B cell (primary cell): ENCODE data around the gene EXOC6B. TPM values are rescaled to one million over a fixed set of nuclear protein-coding genes. Genes with fewer than 3 reads are reported as not detected.

Experiments
- ATAC-seq: fragments of 200-7000 bp; cut with Tn5 transposase; one replicate; pipeline ENCODE4 v1.10.0; 2021; ENCODE audit warnings: low read depth, mild to moderate bottlenecking, moderate number of reproducible peaks, moderate library complexity
- CTCF ChIA-PET: fragments of 350-600 bp; sonication (Branson Sonifier 250); formaldehyde crosslinking; loops from one replicate; lab custom pipeline; 2021; ENCODE audit warnings: antibody characterized with exemption, inconsistent platforms; lab: Charles Lee
- POLR2A ChIA-PET: fragments of 350-600 bp; sonication (Branson Sonifier 250); formaldehyde crosslinking; loops from one replicate; lab custom pipeline; 2021; ENCODE audit warnings: antibody characterized with exemption; lab: Charles Lee
- DNase-seq: peaks from one replicate; pipeline ENCODE4 v3.0.0; 2013
- H2AFZ ChIP-seq: 2 replicates; pipeline ENCODE4 v1.6.1; 2012; ENCODE audit warnings: mild to moderate bottlenecking, low read depth, low read length; ENCODE audit not compliant: insufficient read depth, poor library complexity, severe bottlenecking
- H3K27ac ChIP-seq, 2 donors: 1 replicate in 1 of 2; 2 replicates in 1 of 2; pipeline ENCODE4 v1.5.1; 2012 to 2013; ENCODE audit warnings: low read length in 2 of 2, mild to moderate bottlenecking in 2 of 2, moderate library complexity in 1 of 2
- H3K27me3 ChIP-seq, 4 experiments: fragments of 200-600 bp in 1 of 4; sonication (generic) in 1 of 4; replicated peaks in 1 of 4; 1 replicate in 2 of 4; 2 replicates in 2 of 4; pipeline versions ENCODE4 v1.6.1 to v1.7.0; 2013 to 2016; ENCODE audit warnings: low read length in 3 of 4, mild to moderate bottlenecking in 2 of 4, mixed read lengths in 1 of 4, moderate library complexity in 1 of 4; ENCODE audit not compliant: insufficient read depth in 4 of 4, control insufficient read depth in 3 of 4; ENCODE audit errors: control extremely low read depth in 1 of 4
- H3K36me3 ChIP-seq, 2 experiments: replicated peaks in 1 of 2; 1 replicate in 1 of 2; 2 replicates in 1 of 2; pipeline versions ENCODE4 v1.6.1 to v1.7.1; 2013; ENCODE audit warnings: low read length in 1 of 2; ENCODE audit not compliant: insufficient read depth in 2 of 2, control insufficient read depth in 1 of 2; ENCODE audit errors: control extremely low read depth in 1 of 2, extremely low read depth in 1 of 2
- H3K4me1 ChIP-seq, 2 donors: fragments of 200-600 bp in 1 of 2; sonication (generic) in 1 of 2; 1 replicate in 1 of 2; 2 replicates in 1 of 2; pipeline versions ENCODE4 v1.5.1 to v1.6.1; 2013 to 2017; ENCODE audit warnings: low read length in 2 of 2; ENCODE audit not compliant: control insufficient read depth in 2 of 2, insufficient read depth in 2 of 2
- H3K4me2 ChIP-seq: replicated peaks from 2 replicates; pipeline ENCODE3; 2012; ENCODE audit warnings: mild to moderate bottlenecking, low read depth, low read length; ENCODE audit not compliant: poor library complexity, severe bottlenecking
- H3K4me3 ChIP-seq, 5 experiments: fragments of 200-600 bp in 1 of 5; sonication (generic) in 1 of 5; 1 replicate in 3 of 5; 2 replicates in 2 of 5; pipeline versions ENCODE4 v1.5.1 to v1.7.0; 2011 to 2016; ENCODE audit warnings: low read length in 4 of 5, mild to moderate bottlenecking in 4 of 5, low read depth in 2 of 5, control low read depth in 1 of 5, moderate library complexity in 1 of 5; ENCODE audit not compliant: insufficient read depth in 1 of 5; ENCODE audit errors: control extremely low read depth in 1 of 5, extremely low read depth in 1 of 5
- H3K79me2 ChIP-seq: fragments of 200-600 bp; sonication (generic); one replicate; pipeline ENCODE4 v1.6.0; 2016; ENCODE audit warnings: low read length; ENCODE audit not compliant: control insufficient read depth, insufficient read depth
- H3K9ac ChIP-seq: fragments of 200-600 bp; sonication (generic); 2 replicates; pipeline ENCODE4 v1.6.1; 2017; ENCODE audit warnings: mild to moderate bottlenecking, low read length, moderate library complexity
- H3K9me3 ChIP-seq, 3 donors: one replicate each; pipeline versions ENCODE4 v1.6.1 to v1.7.1; 2013; ENCODE audit warnings: low read length in 2 of 3; ENCODE audit not compliant: control insufficient read depth in 2 of 3, insufficient read depth in 1 of 3; ENCODE audit errors: control extremely low read depth in 1 of 3
- H4K20me1 ChIP-seq: 2 replicates; pipeline ENCODE4 v1.6.0; 2012; ENCODE audit warnings: mild to moderate bottlenecking, low read length; ENCODE audit not compliant: insufficient read depth, control insufficient read depth, poor library complexity, severe bottlenecking
- H3K27ac Mint-ChIP-seq: one replicate; pipeline ENCODE4 v1.8.0; 2021; ENCODE audit warnings: mixed read lengths
- H3K27me3 Mint-ChIP-seq: one replicate; pipeline ENCODE4 v1.8.0; 2021; ENCODE audit warnings: mixed read lengths
- H3K4me1 Mint-ChIP-seq: one replicate; pipeline ENCODE4 v1.8.0; 2021; ENCODE audit warnings: mixed read lengths
- H3K4me3 Mint-ChIP-seq: one replicate; pipeline ENCODE4 v1.8.0; 2021; ENCODE audit warnings: mixed read lengths
- H3K9me3 Mint-ChIP-seq: one replicate; pipeline ENCODE4 v1.8.0; 2022; ENCODE audit warnings: mixed read lengths; ENCODE audit not compliant: insufficient read depth
- EZH2 ChIP-seq: IDR thresholded peaks from 2 replicates; pipeline ENCODE4 v1.6.1; 2012; ENCODE audit warnings: borderline replicate concordance, low read depth, mild to moderate bottlenecking, moderate library complexity, low read length; ENCODE audit not compliant: insufficient read depth, poor library complexity, severe bottlenecking
- WGBS: methylation state at CpG from one replicate; pipeline ENCODE4 v1.1.5; 2013; ENCODE audit warnings: missing lambda C conversion rate; ENCODE audit not compliant: insufficient coverage; 5-methylcytosine and 5-hydroxymethylcytosine counted together
- intact Hi-C: fragments of 100-400 bp; cut with micrococcal nuclease; formaldehyde crosslinking; loops from one replicate; pipeline ENCODE4 v1.10.0; 2022
- polyA plus RNA-seq: library from polyadenylated mRNA; depleted of rRNA; stranded (reverse); fragments of >200 nt; gene quantifications from 2 replicates; pipeline ENCODE4 v1.2.3, GENCODE V29; 2012
- total RNA-seq, 2 donors: library from RNA; stranded (reverse); fragments of 120-200 nt in 1 of 2; gene quantifications; 1 replicate in 1 of 2; 2 replicates in 1 of 2; pipeline versions ENCODE4 v1.2.3 to v1.2.4, GENCODE V29; 2013 to 2022
- TF ChIP-seq, protein P1 (sequence below): fragments of 200-600 bp; IDR thresholded peaks from one replicate; pipeline ENCODE4 v1.8.0; 2022; ENCODE audit warnings: antibody characterized with exemption, mild to moderate bottlenecking

The EXOC6B gene
- total and polyA plus RNA-seq, 2 donors (not counting 1 experiment from before 2014, with no cell fraction given) = 4.8 to 22.6 TPM

DNA sequence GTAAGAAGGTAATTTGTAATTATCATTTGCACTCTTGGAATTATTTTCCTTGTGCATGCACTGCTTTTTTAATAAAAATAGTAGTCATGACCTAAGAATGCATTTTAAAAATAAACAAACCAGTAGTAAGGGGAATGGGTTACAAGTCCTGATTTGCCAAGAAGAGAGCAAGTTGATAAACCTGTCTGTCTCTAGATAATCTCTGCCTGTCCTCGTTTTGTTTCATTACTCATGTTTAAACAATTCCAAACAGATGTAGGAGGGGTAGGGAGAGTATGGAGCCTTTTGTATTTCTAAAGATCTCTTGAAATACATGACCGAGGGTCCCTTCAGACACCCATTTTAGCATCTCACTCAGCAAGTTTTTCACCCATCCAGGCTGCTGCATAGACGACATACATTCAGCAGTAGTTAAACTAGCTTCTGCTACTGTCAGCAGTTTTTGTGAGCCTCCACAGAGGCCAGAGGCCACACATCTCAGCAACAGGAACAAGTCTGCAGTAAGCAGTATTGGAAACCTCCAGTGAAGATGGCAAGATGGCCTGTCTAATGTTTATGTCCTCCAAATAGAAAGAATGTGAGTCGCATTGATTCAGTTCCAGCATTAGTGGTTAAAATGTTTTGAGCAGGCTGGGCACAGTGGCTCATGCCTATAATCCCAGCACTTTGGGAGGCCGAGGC, 2.3 kb upstream of the EXOC6B start:
- Histone ChIP-seq H3K79me2 (peaks cover 5% of the 10 kb centered on the region), H3K9ac (no peak overlapping the region), H3K4me1 (peaks cover 13 to 14% of the 10 kb centered on the region in 2 donors), H3K27me3 (peaks cover 0 to 10% (median 2%) of the 10 kb centered on the region in 4 experiments), H3K27ac (no peak overlapping the region), H2AFZ (no peak overlapping the region), H3K4me2 (no peak overlapping the region), H3K9me3 (no peaks in the 10 kb centered on the region), H3K36me3 (no peaks in the 10 kb centered on the region), H4K20me1 (no peaks in the 10 kb centered on the region), H3K4me3 (no peak overlapping the region)
- H3K4me1 Mint-ChIP-seq = peaks cover 20% of the 10 kb centered on the region
- WGBS = 79% methylated on average over 3 of the region's 5 CpGs
- no peak for TF ChIP-seq EZH2
- TF ChIP-seq, protein P1, sequence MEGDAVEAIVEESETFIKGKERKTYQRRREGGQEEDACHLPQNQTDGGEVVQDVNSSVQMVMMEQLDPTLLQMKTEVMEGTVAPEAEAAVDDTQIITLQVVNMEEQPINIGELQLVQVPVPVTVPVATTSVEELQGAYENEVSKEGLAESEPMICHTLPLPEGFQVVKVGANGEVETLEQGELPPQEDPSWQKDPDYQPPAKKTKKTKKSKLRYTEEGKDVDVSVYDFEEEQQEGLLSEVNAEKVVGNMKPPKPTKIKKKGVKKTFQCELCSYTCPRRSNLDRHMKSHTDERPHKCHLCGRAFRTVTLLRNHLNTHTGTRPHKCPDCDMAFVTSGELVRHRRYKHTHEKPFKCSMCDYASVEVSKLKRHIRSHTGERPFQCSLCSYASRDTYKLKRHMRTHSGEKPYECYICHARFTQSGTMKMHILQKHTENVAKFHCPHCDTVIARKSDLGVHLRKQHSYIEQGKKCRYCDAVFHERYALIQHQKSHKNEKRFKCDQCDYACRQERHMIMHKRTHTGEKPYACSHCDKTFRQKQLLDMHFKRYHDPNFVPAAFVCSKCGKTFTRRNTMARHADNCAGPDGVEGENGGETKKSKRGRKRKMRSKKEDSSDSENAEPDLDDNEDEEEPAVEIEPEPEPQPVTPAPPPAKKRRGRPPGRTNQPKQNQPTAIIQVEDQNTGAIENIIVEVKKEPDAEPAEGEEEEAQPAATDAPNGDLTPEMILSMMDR = no peak
- CTCF ChIA-PET = no interaction called here
- no peak overlapping the region for H3K4me3 Mint-ChIP-seq
- POLR2A ChIA-PET = no interaction called here
- peaks cover 30% of the 10 kb centered on the region for H3K27me3 Mint-ChIP-seq
- intact Hi-C loops = loop anchor here (10.0 kb wide), 1 partner anchor 53 kb away; no protein-coding TSS in a partner anchor
- H3K9me3 Mint-ChIP-seq = no peaks in the 10 kb centered on the region
- DNase-seq (no peak), ATAC-seq (no peak)
- no peak overlapping the region for H3K27ac Mint-ChIP-seq

DNA sequence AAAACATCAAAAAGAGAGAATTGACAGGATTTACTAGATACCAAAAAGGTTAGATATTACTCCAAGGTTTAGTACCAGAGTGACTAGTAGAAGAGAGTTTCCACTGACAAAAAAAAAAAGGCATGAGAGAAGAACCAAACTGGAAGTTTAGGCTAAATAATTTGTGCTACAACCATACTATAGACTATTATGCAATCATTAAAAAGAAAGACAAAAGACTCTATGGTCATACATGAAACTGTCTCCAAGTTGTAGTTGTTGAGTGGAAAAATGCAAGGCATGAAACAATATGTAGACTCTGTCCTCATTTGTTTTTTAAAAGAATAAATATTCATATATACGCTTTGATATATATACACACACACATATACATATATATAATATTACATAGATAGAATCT, 1.7 kb upstream of the EXOC6B start:
- ChIA-PET CTCF (no interaction called here), POLR2A (no interaction called here)
- peaks cover 28% of the 10 kb centered on the region for H3K27me3 Mint-ChIP-seq
- H3K4me1 Mint-ChIP-seq = peaks cover 22% of the 10 kb centered on the region
- Histone ChIP-seq H3K9me3 (no peaks in the 10 kb centered on the region), H3K4me2 (no peak overlapping the region), H3K4me1 (peaks cover 13 to 14% of the 10 kb centered on the region in 2 donors), H4K20me1 (no peaks in the 10 kb centered on the region), H3K36me3 (no peaks in the 10 kb centered on the region), H3K4me3 (no peak overlapping the region), H3K27ac (no peak overlapping the region), H3K9ac (no peak overlapping the region), H3K27me3 (peaks cover 0 to 10% (median 2%) of the 10 kb centered on the region in 4 experiments), H2AFZ (no peak overlapping the region), H3K79me2 (peaks cover 5% of the 10 kb centered on the region)
- no CpG with 5 or more reads among the region's 1 CpG for WGBS
- no peak for TF ChIP-seq EZH2
- TF ChIP-seq, protein P1 = no peak
- H3K4me3 Mint-ChIP-seq = no peak overlapping the region
- intact Hi-C loops = loop anchor here (10.0 kb wide), 1 partner anchor 53 kb away; no protein-coding TSS in a partner anchor
- no peak overlapping the region for H3K27ac Mint-ChIP-seq
- no peak for ATAC-seq
- H3K9me3 Mint-ChIP-seq = no peaks in the 10 kb centered on the region
- no peak for DNase-seq
